DOHH2 (cell line): Measurements from ENCODE around the gene TFB1M.

Experiments used
- H3F3A ChIP-seq: fragments of 200-600 bp; sonication (generic), shearing (Covaris generic); 2 replicates; pipeline ENCODE4 v1.6.0; 2016; ENCODE audit warnings: antibody characterized with exemption, mild to moderate bottlenecking; ENCODE audit not compliant: control insufficient read depth, insufficient read depth
- H3K27ac ChIP-seq: fragments of 200-600 bp; sonication (generic); 2 replicates; pipeline ENCODE4 v1.5.1; 2014; ENCODE audit warnings: low read depth, mild to moderate bottlenecking, low read length, moderate library complexity
- H3K27me3 ChIP-seq: fragments of 200-600 bp; sonication (generic); 2 replicates; pipeline ENCODE4 v1.6.1; 2014; ENCODE audit warnings: mild to moderate bottlenecking, low read length, mixed read lengths; ENCODE audit not compliant: control insufficient read depth
- H3K36me3 ChIP-seq: fragments of 200-600 bp; sonication (generic); 2 replicates; pipeline ENCODE4 v1.6.1; 2014; ENCODE audit warnings: mild to moderate bottlenecking, low read length, moderate library complexity, mixed read lengths; ENCODE audit not compliant: control insufficient read depth
- H3K4me1 ChIP-seq: fragments of 200-600 bp; sonication (generic); 2 replicates; pipeline ENCODE4 v1.6.1; 2014; ENCODE audit warnings: mild to moderate bottlenecking, low read length, mixed read lengths; ENCODE audit not compliant: control insufficient read depth
- H3K4me2 ChIP-seq: fragments of 200-600 bp; sonication (generic); 2 replicates; pipeline ENCODE4 v1.6.0; 2014; ENCODE audit warnings: mild to moderate bottlenecking, low read length, moderate library complexity
- H3K4me3 ChIP-seq: fragments of 200-600 bp; sonication (generic); 2 replicates; pipeline ENCODE4 v1.5.1; 2014; ENCODE audit warnings: mild to moderate bottlenecking, low read length, mixed read lengths
- H3K79me2 ChIP-seq: fragments of 200-600 bp; sonication (generic); 2 replicates; pipeline ENCODE4 v1.6.1; 2014; ENCODE audit warnings: mild to moderate bottlenecking, low read length, mixed read lengths; ENCODE audit not compliant: control insufficient read depth
- H3K9me2 ChIP-seq: fragments of 200-600 bp; sonication (generic); replicated peaks from 2 replicates; pipeline ENCODE4 v1.6.1; 2014; ENCODE audit warnings: mild to moderate bottlenecking, low read length, mixed read lengths; ENCODE audit not compliant: control insufficient read depth
- H3K9me3 ChIP-seq: fragments of 200-600 bp; sonication (generic); 2 replicates; pipeline ENCODE4 v1.6.1; 2014; ENCODE audit warnings: antibody characterized with exemption, low read length, mixed read lengths; ENCODE audit not compliant: control insufficient read depth, insufficient read depth
- H4K20me1 ChIP-seq: fragments of 200-600 bp; sonication (generic); 2 replicates; pipeline ENCODE4 v1.6.0; 2014; ENCODE audit warnings: low read depth, mild to moderate bottlenecking, antibody characterized with exemption, low read length, moderate library complexity; ENCODE audit not compliant: control insufficient read depth, insufficient read depth
- EZH2phosphoT487 ChIP-seq: fragments of 200-600 bp; sonication (generic); IDR thresholded peaks from 2 replicates; pipeline ENCODE4 v1.6.1; 2017; ENCODE audit warnings: borderline replicate concordance, mild to moderate bottlenecking, antibody characterized with exemption, low read length, moderate library complexity, mixed read lengths
- TF ChIP-seq, protein P1 (sequence below): fragments of 200-600 bp; sonication (generic); IDR thresholded peaks from one replicate; pipeline ENCODE4 v1.5.1; 2014; ENCODE audit warnings: antibody characterized with exemption, mild to moderate bottlenecking, low read depth, low read length; ENCODE audit not compliant: poor library complexity, severe bottlenecking

The TFB1M gene

DNA sequence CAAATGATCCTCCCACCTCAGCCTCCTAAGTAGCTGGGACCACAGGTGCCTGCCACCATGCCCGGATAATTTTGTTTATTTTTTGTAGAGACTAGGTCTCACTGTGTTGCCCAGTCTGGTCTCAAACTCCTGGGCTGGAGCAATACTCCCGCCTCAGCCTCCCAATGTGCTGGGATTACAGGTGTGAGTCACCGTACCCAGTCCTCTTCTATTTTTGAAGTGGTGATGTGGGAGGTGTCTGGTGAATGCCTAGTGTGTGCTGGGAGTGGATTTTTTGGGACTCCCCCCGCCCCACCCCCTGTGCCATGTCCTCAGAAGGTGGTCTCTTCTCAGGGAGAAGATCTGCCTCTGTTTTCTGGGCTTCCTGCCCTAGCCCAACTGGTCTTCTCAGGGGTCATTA lies 98.4 kb downstream of the TFB1M start:
- no peak for TF ChIP-seq EZH2phosphoT487
- TF ChIP-seq, protein P1, sequence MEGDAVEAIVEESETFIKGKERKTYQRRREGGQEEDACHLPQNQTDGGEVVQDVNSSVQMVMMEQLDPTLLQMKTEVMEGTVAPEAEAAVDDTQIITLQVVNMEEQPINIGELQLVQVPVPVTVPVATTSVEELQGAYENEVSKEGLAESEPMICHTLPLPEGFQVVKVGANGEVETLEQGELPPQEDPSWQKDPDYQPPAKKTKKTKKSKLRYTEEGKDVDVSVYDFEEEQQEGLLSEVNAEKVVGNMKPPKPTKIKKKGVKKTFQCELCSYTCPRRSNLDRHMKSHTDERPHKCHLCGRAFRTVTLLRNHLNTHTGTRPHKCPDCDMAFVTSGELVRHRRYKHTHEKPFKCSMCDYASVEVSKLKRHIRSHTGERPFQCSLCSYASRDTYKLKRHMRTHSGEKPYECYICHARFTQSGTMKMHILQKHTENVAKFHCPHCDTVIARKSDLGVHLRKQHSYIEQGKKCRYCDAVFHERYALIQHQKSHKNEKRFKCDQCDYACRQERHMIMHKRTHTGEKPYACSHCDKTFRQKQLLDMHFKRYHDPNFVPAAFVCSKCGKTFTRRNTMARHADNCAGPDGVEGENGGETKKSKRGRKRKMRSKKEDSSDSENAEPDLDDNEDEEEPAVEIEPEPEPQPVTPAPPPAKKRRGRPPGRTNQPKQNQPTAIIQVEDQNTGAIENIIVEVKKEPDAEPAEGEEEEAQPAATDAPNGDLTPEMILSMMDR: no peak
- Histone ChIP-seq H3K9me3 (no peaks in the 10 kb centered on the region), H3K4me3 (no peak overlapping the region), H3K36me3 (no peaks in the 10 kb centered on the region), H3K79me2 (no peaks in the 10 kb centered on the region), H3F3A (no peaks in the 10 kb centered on the region), H3K9me2 (no peaks in the 10 kb centered on the region), H3K27me3 (no peaks in the 10 kb centered on the region), H3K27ac (no peak overlapping the region), H3K4me1 (no peaks in the 10 kb centered on the region), H3K4me2 (no peak overlapping the region), H4K20me1 (no peaks in the 10 kb centered on the region)

DNA sequence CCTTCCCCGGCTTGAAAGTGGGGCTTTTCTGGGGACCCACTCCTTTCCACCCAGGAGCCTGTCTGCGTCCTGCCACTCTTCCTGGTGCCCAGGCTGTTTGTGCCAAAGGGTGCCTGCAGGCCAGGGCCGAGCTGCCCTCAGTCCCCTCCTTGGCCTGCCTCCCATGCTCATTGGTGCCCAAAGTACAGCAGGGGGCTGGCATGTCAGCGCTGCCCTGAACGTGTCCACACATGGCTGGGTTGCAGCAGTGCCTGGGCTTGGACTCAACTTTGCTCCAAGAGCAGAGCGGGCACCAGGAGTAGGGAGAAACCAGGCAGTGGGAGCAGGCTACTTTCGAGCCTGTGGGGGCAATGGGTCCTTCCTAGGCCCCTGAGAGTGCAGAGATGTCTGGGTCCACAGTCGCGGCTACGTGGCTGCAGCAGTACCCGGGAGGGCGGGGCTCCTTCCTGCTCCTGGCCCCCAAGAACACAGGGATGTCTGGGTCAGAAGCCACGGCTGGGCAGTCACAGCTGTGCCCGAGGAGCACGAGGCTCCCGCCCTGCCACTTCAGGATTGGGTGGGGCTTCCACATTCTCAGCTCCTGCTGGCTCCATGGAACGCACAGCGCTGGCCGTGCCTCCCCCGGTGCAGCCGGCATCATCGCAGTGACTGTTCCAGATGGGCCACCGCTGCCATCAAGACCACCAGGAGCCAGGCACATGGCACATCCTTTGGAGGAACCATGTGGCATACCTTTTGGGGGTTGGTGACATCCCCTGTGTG lies 100.5 kb downstream of the TFB1M start:
- Histone ChIP-seq H3K9me2 (no peaks in the 10 kb centered on the region), H3K36me3 (no peaks in the 10 kb centered on the region), H3K9me3 (no peaks in the 10 kb centered on the region), H3K4me1 (no peaks in the 10 kb centered on the region), H3K4me2 (no peak overlapping the region), H3K79me2 (no peaks in the 10 kb centered on the region), H4K20me1 (no peaks in the 10 kb centered on the region), H3F3A (no peaks in the 10 kb centered on the region), H3K27me3 (no peaks in the 10 kb centered on the region), H3K27ac (no peak overlapping the region), H3K4me3 (no peak overlapping the region)
- TF ChIP-seq EZH2phosphoT487: no peak
- TF ChIP-seq, protein P1: no peak

DNA sequence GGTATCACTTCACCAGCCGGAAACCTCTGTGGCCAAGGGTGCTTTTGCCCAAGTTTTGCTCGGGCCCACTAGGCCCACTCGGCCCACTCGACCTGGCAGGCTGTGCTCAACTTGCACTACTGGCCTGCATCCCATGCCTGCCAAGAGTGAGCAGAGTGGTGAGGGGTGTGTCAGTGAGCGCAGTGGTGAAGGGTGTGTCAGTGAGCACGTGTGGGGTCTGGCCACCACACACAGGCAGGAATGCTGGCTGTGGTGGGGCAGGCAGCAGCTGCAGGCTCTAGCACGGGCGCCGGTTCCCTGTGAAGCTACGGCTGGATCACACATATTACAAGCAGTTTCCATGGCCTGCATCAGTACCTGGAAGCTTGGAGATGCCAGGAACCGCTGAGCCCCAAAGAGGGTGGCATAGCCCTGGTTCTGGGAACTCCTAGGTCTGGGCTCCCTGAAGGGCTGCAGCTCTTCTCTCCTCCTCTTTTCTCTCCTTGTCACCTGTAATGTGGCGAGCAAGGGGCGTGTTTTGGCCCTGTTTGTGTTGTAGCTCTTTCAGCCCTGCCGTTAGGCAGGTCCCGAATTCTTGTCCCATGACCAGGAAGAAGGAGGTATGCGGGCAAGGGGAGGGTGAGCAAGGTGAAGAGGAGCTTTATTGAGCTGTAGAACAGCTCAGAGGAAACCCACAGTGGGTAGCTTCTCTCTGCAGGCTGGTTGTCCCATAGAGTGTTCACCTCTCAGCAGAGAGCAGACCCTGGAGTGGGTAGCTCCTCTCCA lies 101.5 kb downstream of the TFB1M start:
- no peaks in the 10 kb centered on the region for H3K9me2 ChIP-seq
- no peak for TF ChIP-seq EZH2phosphoT487
- no peaks in the 10 kb centered on the region for H3K4me1 ChIP-seq
- no peaks in the 10 kb centered on the region for H3K27me3 ChIP-seq
- no peaks in the 10 kb centered on the region for H4K20me1 ChIP-seq
- no peak overlapping the region for H3K4me3 ChIP-seq
- no peak overlapping the region for H3K4me2 ChIP-seq
- H3K27ac ChIP-seq: no peak overlapping the region
- no peaks in the 10 kb centered on the region for H3K36me3 ChIP-seq
- no peaks in the 10 kb centered on the region for H3K79me2 ChIP-seq
- H3F3A ChIP-seq: no peaks in the 10 kb centered on the region
- no peaks in the 10 kb centered on the region for H3K9me3 ChIP-seq

DNA sequence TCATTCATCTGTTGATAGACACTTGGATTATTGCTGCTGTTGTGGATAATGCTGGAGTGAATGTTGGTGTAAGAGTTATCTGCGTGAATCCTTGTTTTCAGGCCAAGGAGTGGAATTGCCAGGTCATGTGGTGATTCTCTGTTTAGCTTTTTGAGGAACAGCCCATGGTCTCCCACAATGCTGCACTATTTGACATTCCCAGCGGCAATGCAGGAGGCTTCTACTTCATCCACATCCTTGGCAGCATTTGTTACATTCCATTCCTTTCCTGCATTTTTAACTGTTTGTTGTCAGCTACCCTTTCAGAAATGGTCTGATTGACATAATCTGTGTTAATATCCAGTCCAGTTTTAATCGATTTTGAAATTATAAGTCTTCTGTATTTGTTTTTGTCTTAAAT lies 102.2 kb downstream of the TFB1M start:
- Histone ChIP-seq H3K4me1 (no peaks in the 10 kb centered on the region), H3K36me3 (no peaks in the 10 kb centered on the region), H3K4me3 (no peak overlapping the region), H3K9me2 (no peaks in the 10 kb centered on the region), H3K4me2 (no peak overlapping the region), H3K9me3 (no peaks in the 10 kb centered on the region), H3K79me2 (no peaks in the 10 kb centered on the region), H3K27ac (no peak overlapping the region), H3K27me3 (no peaks in the 10 kb centered on the region), H3F3A (no peaks in the 10 kb centered on the region), H4K20me1 (no peaks in the 10 kb centered on the region)
- TF ChIP-seq, protein P1: no peak
